Mesothelial cell of epicardium (in vitro differentiated cells): ENCODE results near the gene FMOD. TPM values are rescaled to one million over a fixed set of nuclear protein-coding genes. Genes with fewer than 3 reads are reported as not detected.

Experiments
- DNase-seq, 2 experiments: peaks; one replicate each; pipeline ENCODE4 v3.0.0; 2021; ENCODE audit warnings: low spot score in 2 of 2; ENCODE audit not compliant: unreplicated experiment in 2 of 2
- H3K27ac Mint-ChIP-seq: 2 replicates; pipeline ENCODE4 v1.8.0; 2021; ENCODE audit warnings: mixed read lengths
- H3K27me3 Mint-ChIP-seq: 2 replicates; pipeline ENCODE4 v1.8.0; 2021; ENCODE audit warnings: low read depth, mixed read lengths
- H3K36me3 Mint-ChIP-seq: 2 replicates; pipeline ENCODE4 v1.8.0; 2021; ENCODE audit warnings: mixed read lengths
- H3K4me1 Mint-ChIP-seq: 2 replicates; pipeline ENCODE4 v1.8.0; 2021; ENCODE audit warnings: mixed read lengths
- H3K4me3 Mint-ChIP-seq: 2 replicates; pipeline ENCODE4 v1.8.0; 2021; ENCODE audit warnings: mild to moderate bottlenecking, moderate library complexity, mixed read lengths
- H3K9me3 Mint-ChIP-seq: 2 replicates; pipeline ENCODE4 v1.8.0; 2021; ENCODE audit warnings: mixed read lengths
- CTCF ChIP-seq: fragments of 200-600 bp; sonication (generic); IDR thresholded peaks from one replicate; pipeline ENCODE4 v1.5.0; 2021; ENCODE audit warnings: antibody characterized with exemption; ENCODE audit not compliant: unreplicated experiment
- total RNA-seq: library from RNA; stranded (reverse); gene quantifications from 3 replicates; pipeline ENCODE4 v1.2.1, GENCODE V29; 2021

Gene FMOD
- total RNA-seq, 1 donor from 2014 or later, result 86.0 TPM

- Mint-ChIP-seq H3K36me3 (no peaks in the 10 kb centered on the region), H3K27ac (peak overlapping the region; percentile 98), H3K27me3 (no peaks in the 10 kb centered on the region), H3K9me3 (no peaks in the 10 kb centered on the region), H3K4me1 (peaks cover 91% of the 10 kb centered on the region), H3K4me3 (no peak overlapping the region)
- no peak for TF ChIP-seq CTCF
- DNase-seq, result no peak
Observed at GRCh38 chr1:203324105-203325025, 26.6 kb downstream of the FMOD start.

- Mint-ChIP-seq H3K27ac (peak overlapping the region; percentile 88), H3K4me1 (peaks cover 93% of the 10 kb centered on the region), H3K4me3 (no peak overlapping the region), H3K36me3 (no peaks in the 10 kb centered on the region), H3K9me3 (no peaks in the 10 kb centered on the region), H3K27me3 (no peaks in the 10 kb centered on the region)
- TF ChIP-seq CTCF, result no peak
- DNase-seq, result no peak
Observed at GRCh38 chr1:203323587-203323986, 27.3 kb downstream of the FMOD start.

- H3K36me3 Mint-ChIP-seq, result no peaks in the 10 kb centered on the region
- H3K9me3 Mint-ChIP-seq, result no peaks in the 10 kb centered on the region
- no peak for DNase-seq
- H3K27ac Mint-ChIP-seq, result peak overlapping the region; percentile 88
- no peak for TF ChIP-seq CTCF
- no peak overlapping the region for H3K4me3 Mint-ChIP-seq
- H3K4me1 Mint-ChIP-seq, result peaks cover 93% of the 10 kb centered on the region
- no peaks in the 10 kb centered on the region for H3K27me3 Mint-ChIP-seq
Observed at GRCh38 chr1:203322500-203323179, 28.3 kb downstream of the FMOD start.

- Mint-ChIP-seq H3K36me3 (no peaks in the 10 kb centered on the region), H3K27ac (peak overlapping the region; percentile 92), H3K4me3 (no peak overlapping the region), H3K27me3 (no peaks in the 10 kb centered on the region), H3K4me1 (peaks cover 96% of the 10 kb centered on the region), H3K9me3 (no peaks in the 10 kb centered on the region)
- no peak for DNase-seq
- TF ChIP-seq CTCF, result no peak
Observed at GRCh38 chr1:203321273-203322052, 29.5 kb downstream of the FMOD start.

- TF ChIP-seq CTCF, result no peak
- no peaks in the 10 kb centered on the region for H3K36me3 Mint-ChIP-seq
- H3K27me3 Mint-ChIP-seq, result no peaks in the 10 kb centered on the region
- peak overlapping the region; percentile 12 for H3K4me3 Mint-ChIP-seq
- no peak for DNase-seq
- H3K27ac Mint-ChIP-seq, result peak overlapping the region; percentile 92
- H3K4me1 Mint-ChIP-seq, result peaks cover 94% of the 10 kb centered on the region
- H3K9me3 Mint-ChIP-seq, result no peaks in the 10 kb centered on the region
Observed at GRCh38 chr1:203320591-203321272, 30.2 kb downstream of the FMOD start.
